HG02571 (cell line): Measurements from ENCODE around the gene MPDZ.
"Not testable (repeated sequence)": the region's sequence is repeated elsewhere in the genome, so short reads cannot be mapped to it uniquely, and the experiment has no call there.

ENCODE experiments used
- ATAC-seq: cut with Tn5 transposase; IDR thresholded peaks from one replicate; pipeline ENCODE4 v1.9.1; 2021; ENCODE audit warnings: mild to moderate bottlenecking, moderate library complexity; ENCODE audit not compliant: unreplicated experiment

Gene MPDZ

DNA sequence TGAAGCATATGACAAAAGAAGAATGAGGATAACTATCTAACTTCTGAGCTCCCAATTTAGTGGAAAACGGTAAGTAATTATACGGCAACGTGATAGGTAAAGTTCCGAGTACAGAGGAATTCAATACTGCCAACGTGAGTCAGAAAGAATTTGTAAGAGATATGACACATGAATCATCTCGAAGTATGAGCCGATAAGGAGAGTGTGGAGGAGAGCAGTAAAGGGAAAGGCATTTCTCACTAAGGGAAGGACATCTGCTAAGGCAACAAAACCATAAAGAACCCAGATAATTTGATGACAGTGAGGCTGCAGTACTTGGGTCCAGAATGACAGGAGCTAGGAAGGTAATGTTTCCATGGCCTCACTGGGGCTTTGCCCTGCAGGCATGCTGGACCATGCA lies 11.0 kb downstream of the MPDZ start:
- no peak for ATAC-seq

DNA sequence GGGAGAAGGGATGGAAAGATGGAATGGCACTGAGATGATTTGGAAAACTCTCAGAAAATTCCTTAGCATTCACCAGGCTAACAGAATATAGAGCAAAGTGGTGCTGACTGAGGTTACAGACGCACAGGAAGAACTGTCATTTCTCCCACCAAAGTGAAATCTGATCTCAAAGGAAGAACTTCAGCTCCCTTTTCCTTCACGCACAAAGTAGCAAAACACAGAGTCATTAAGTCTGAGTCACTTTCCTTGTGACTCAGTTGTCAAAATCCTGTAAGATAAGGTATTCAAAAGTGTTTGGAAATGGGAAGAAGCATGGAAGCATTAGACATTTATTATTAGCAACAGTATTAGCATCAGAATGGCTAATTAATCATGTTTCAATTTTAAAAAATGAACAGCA lies 11.7 kb downstream of the MPDZ start:
- no peak for ATAC-seq

DNA sequence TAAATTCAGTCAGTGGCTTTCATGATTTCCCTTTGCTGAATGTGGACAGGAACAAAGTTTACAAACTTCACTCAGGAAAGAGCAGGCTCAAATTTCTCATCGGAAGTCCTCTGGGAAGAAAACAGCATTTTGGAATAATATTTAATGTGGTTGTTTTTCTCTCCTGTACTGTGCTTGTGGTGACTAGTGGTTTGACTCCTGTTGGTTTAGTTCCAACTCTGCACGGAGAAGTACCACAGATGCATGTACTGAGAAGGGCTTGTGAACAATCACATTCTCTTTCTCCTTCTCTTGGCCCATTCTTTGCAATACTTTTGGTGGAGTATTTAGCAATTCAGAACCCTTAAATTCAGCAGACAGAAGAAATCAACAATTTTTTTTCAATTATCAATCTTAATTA lies 13.3 kb downstream of the MPDZ start:
- ATAC-seq, result no peak

DNA sequence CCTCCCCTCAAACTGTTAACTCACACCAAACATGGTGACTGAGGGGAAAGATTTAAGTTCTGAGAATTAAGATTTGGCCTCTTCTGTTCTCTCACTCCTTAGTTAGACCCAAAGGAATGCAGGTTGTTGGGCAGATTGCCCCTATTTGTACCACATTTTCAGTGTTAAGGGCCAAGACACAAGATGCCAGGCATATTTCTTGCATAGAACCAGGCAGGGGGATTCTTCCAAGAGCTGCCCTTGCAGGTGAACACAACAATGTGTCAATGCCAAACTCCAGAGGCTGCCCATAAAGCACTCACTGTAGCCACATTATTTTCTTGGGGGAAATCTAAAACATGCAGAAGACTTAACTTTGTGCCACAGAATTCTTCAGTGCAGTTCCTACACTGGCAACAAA lies 14.7 kb downstream of the MPDZ start:
- no peak for ATAC-seq

DNA sequence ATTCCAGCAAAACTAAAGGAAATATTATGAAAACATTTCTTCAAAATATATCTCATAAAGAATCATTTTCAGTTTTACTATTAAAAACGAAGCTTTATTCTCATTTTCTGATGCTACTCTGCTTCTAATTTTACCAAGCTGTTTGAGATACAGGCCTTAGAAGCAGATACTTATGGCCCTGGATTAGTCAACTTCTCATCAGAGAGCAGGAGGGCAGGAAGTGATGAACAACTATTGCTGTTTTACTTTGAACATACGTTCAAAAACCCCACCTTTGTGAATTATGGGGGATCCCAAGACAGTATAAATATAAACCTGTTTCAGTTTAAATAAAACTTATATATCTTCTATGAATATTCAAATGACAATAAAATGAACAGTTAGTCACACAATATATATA lies 16.0 kb downstream of the MPDZ start:
- no peak for ATAC-seq

DNA sequence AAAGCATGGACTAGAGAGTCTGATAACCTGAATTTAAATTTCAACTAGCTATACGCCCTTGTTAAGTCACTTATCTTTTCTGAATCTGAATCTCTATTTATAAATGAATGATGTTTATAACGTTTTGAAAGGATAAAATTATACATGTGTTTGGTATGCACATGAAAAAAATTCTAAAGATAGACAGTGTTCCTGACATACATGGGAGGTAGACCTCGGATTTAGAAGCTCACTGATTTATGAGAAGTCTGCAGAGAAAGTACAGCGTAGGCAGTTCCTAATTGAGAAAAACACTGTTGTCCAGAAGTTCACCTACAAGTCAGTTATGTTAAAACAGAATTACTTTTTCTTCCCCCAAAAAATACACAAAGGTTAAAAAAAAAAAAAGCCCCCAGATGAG lies 26.6 kb downstream of the MPDZ start:
- ATAC-seq, result no peak

DNA sequence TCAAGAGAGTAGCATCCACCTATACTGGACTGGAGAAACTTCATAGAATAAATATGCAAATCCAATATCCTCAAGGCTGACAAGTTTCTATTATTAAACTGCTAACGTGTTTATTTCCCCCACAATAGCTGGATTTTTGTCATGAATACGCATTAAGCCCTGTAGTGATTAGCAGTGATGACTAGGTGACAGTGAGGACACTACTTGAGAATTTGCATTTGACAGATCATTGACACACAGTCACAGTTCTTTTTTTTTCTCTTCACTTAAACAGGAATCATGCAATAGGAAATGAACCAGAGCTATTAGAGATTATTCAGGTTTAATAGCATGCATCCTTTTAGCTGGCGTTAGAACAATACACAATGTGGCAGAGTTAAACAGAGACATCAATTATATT lies 35.3 kb downstream of the MPDZ start:
- ATAC-seq, result no peak

DNA sequence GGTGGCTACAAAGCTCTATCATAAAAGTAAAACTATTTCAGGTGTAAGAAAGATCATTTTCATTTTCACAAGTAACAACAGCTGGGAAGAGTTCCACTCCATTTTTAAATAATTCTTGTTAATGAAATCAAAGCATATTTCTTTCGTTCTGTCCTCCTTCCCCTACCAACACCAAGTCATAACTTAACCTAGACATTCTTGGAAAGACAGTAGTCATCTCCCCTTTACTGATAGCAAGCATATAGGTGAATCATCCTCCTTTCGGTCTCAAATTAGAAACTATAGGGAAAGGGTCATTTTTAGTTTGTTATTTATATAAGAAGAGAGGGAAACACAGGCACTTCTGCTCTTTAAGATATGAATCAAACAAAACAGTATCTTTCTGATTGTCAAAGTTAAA lies 38.2 kb downstream of the MPDZ start:
- ATAC-seq, result no peak

DNA sequence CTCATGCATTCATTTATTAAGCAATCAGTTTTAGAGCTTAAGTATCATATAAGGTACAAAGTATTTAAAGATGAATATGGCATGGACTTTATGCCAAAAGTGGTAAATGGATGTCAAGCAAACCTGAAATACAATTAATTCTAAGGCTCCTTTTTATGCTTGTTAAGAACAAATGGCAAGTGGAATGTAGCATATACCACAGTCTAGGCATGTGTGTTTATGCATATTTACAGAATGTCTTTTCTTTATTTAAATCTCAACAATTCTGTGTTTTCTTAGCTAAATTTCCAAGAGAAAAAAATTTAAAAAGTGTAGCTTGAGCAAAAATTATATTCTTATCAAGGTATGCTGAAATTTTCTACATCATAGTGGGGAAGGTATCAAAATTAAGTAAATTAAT lies 39.8 kb downstream of the MPDZ start:
- ATAC-seq, result no peak

DNA sequence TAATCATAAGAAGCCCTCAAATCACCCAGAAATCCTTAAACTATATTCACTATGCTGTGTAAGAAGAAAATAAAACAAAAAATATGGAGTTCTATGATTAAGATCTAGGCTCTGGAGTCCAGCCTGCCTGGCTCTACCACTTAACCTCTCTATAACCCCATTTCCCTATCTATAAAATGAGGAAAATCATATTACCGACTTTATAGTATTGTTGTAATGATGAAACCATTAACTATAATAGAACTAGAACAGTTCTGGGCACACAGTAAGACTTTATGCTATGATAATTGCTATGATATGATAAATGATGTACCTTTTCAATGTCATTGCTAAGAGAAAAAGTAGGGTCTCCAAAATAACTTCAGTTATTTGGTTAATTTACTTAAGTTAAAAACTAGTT lies 40.3 kb downstream of the MPDZ start:
- ATAC-seq, result no peak

DNA sequence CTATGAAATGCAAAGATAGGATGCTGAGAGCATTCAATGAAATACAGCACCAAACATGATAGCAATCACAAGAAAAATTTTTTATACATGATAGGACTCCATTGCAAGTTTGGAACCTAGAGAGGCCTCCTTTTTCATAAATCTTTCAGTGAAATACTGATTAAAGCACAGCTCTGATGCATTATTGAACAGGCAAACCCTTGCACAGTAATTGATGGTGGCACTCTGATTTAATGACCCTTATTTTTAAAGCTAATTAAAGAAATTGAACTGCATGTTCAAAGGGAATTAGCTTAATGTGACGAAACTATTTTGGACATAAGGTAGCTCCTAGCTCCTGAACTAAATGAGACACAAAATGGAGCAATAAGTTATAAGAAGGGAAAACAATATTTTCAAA lies 44.6 kb downstream of the MPDZ start:
- no peak for ATAC-seq

DNA sequence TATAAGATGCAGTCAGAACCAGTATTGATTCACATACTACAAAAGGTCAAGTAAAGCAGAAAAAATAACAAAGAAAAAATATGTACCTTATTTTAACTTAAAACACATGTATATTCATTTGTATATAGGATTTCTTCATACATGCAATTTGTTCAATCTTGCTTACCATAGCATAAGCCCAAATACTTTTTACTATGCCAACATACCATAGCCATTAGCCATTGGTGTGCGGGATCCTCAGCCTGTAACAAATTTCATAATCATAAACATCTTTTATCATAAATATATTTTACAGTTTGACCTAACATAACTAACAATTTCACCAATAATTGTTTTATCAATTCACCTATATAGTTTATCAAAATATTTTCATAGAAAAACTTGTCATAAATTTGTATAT lies 51.1 kb downstream of the MPDZ start:
- ATAC-seq, result no peak

DNA sequence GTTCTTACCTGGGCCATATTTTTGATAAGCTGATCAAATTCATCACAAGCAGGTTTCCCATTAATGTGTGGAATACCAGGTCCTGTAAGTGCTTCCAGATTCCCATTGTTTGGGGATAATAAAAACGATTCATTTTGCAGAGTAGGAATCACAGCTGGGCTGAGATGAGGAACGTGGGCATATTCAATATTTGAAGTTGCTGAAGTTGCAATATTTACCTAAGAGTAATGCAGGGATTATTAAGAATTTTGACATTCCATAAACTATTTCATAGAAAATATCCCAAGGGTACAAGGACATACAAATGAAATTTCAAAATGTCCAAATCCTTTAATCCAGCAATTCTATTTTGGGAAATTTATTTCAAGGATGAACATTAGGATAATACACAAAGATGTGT lies 55.1 kb downstream of the MPDZ start:
- no peak for ATAC-seq

DNA sequence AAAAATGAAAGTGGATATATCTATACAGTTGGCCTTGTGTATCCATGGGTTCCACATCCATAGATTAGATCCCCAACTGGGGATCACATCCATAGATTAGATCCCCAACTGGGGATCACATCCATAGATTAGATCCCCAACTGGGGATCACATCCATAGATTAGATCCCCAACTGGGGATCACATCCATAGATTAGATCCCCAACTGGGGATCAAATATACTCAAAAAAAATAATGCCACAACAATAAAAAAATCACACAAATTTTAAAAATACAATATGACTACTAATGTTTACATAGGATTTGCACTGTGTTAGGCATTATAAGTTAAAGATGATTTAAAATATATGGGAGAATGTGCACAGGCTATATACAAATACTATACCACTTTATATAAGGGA lies 56.8 kb downstream of the MPDZ start:
- not testable (repeated sequence) for ATAC-seq

DNA sequence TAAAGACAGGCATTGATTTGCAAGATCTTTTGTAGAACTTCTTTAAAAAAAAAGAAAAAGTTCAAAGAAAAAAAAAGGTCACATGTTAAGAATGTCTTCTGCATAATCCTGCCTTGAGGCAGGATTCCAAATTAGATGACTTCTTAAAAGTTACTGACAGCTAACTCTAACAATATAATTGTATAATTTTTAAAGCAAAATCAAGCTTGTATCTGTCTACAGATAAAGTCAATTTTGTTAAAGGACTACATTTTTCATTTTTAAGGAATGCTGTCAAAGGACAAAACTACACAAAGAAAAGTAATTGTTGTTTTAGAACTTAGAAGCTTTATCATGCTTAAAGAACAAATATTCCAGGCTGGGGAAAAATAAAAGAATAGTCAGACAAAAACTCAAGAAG lies 57.8 kb downstream of the MPDZ start:
- no peak for ATAC-seq

DNA sequence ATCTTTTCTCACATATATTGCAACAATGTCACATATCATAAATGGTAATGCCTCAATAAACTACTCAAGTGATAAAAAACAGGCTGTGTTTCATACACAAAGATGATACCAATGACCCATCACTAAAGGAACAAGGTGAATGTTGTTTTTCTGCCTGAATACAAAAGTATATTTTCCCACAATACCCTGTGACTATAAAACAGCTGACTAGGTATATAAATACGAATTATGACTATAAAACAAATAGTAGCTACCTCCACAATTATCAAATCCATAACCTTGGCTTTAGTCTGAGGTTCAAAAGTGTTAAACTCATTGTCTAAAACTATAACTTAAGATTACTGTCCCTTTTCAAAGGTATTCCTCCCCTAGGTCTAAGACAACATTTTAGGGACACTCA lies 58.7 kb downstream of the MPDZ start:
- no peak for ATAC-seq

DNA sequence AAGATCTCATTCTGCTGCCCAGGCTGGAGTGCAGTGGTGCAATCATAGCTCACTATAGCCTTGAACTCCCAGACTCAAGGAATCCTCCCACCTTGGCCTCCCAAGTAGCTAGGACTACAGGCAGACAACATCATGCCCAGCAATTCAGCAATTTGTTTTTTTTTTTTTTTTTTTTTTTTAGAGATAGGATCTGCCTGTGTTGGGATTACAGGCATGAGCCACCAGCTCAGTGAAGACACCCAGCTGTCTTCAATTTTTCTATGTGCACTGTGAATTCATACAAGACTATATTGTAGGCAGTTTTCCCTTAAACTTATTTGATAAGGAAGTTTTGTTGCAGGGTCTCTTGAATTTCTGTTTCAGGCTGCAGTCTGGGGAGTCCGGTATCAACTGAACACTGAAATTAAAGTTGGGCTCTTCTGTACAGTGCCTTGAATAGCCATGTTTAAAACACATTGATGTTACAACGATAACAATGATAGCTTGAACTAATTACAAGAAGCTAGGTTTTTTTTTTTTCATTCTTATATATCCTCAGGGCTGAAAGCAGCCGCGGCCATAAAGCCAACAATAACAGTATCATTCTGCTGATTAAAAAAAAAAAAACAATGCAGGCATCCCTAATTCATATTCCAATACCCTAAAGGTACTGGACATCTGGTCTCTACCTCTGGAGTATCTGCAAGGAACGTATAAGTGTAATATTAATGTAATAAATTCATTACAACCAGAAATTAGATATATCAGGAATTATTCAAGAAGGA lies 63.5 kb downstream of the MPDZ start:
- no peak for ATAC-seq

DNA sequence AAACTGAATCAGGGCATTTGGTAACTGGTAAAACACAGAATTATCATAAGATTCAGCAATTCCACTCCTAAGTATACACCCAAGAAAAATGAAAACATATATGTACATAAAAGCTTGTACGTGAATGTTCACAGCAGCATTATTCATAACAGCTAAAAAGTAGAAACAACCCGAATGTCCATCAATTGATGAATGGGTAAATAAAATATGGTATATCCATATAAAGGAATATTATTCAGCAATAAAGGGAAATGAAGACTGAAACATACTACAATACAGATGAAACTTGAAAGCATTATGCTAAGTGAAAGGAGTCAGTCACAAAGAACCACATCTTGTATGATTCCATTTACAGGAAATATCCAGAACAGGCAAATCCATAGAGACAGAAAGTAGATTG lies 65.5 kb downstream of the MPDZ start:
- no peak for ATAC-seq

DNA sequence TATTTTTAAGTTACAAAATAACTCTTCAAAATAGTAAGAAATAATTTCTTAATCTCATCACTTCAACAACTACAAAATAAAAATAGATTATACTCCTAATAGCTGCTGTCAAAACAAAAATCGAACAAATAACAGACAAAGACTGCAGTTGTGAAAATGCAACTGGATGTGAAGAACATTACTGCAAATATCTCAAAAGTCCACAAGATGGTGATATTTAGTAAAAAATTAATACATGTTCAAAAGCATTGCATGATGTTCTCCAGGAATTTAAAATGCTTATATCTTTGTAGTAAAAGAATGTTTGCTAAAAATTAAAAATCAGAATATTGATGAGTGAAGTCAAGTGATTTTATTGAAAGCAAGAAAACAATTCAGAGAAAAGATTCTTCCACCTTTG lies 66.2 kb downstream of the MPDZ start:
- no peak for ATAC-seq

DNA sequence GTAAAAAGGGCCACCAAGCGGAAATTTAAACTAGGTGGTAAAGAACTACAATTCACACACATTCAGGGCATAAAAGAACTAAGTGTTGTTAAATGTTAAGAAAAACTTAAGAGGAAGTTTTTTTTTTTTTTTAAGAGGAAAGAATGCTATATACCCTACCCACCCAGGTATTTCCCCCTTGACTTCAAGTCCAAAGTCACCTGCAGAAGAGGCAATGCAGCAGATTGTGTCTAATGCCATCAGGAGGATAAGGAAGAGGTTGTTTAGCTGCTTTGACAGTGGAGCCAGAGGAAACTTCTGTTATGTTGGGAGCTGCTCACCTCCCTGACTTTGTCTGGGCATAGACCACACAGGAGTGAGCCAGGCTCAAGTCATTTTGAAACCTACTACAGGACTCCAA lies 69.2 kb downstream of the MPDZ start:
- ATAC-seq, result no peak

DNA sequence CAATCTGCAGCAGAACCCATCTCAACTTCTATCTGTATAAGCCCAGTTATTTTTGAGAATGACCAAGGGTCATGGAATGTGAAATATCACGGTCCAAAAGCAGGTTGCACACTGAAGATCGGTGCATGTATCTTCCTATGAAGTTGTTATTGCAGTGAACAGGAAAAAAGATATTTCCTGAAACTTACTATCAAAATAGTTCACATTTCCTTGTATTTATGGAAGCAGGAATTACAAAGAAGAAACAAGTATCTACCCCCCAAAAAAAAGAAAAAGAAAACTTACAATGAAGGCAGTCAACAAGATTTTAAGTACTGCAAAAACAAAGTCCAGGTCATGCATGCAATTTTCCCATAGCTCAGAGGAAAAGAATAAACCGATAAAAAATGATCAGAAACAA lies 70.0 kb downstream of the MPDZ start:
- no peak for ATAC-seq

DNA sequence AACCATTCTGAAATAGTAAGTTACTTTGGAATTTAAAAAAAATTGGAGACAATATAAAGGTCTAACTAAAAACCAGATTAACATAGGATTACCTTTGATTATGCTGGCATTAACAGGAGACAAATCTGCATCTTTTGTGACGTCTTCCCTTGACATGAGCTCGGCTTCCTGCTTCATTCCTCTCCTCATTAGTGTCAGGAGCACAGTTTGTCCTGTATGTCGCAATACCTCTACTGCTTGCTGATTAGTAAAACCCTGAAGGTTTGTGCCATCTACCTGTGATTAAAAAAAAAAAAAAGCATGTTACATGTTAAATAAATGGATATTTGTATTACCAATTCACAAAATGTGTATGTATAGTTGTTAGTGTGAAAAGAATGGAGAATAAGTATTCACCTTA lies 73.7 kb downstream of the MPDZ start:
- no peak for ATAC-seq

DNA sequence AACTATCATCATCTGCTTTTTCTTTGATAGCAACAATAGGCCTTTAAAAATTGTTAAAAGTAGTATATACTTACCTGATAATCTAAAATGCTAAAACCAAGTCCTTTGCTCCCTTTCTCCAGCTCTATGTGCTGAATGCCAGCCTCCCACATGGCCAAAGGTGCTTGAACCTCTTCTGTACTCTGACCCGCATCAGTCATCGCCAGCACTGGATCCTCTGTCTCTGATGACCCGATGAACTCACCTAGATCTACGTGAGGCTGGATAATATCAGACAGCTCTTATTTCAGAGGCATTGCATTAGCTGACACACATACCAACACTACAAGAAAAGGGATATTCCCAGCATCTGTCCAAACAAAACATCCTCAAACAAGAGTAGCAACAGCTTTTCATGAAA lies 89.5 kb downstream of the MPDZ start:
- ATAC-seq, result no peak
